NCI-H226 (cell line): ENCODE measurements around the gene CGB7.

ENCODE experiments used
- DNase-seq: peaks from one replicate; pipeline ENCODE4 v3.0.0-alpha.2; 2015

CGB7 gene

GRCh38 chr19:49057636-49058234 lies at the start of gene CGB7:
Gene CGB7, minus strand, starts transcription at chr19:49057749. Its CDS starts 2,374 bp downstream, at chr19:49055375.
- peak; percentile 67 for DNase-seq

- DNase-seq = peak; percentile 42
Observed at GRCh38 chr19:49106648-49107135, 49.1 kb upstream of the CGB7 start.

- DNase-seq = no peak
Observed at GRCh38 chr19:49104229-49104864, 46.8 kb upstream of the CGB7 start.

- no peak for DNase-seq
Observed at GRCh38 chr19:49103331-49104085, 46.0 kb upstream of the CGB7 start.

- no peak for DNase-seq
Observed at GRCh38 chr19:49102303-49102702, 44.8 kb upstream of the CGB7 start.

GRCh38 chr19:49101160-49101559 lies 43.6 kb upstream of the CGB7 start:
- DNase-seq = no peak

GRCh38 chr19:49098795-49099194 lies 41.2 kb upstream of the CGB7 start:
- DNase-seq = no peak

GRCh38 chr19:49097453-49098288 lies 40.1 kb upstream of the CGB7 start:
- peak; percentile 64 for DNase-seq

GRCh38 chr19:49094505-49095482 lies 37.2 kb upstream of the CGB7 start:
- no peak for DNase-seq

GRCh38 chr19:49092686-49093085 lies 35.1 kb upstream of the CGB7 start:
- DNase-seq = no peak

GRCh38 chr19:49091391-49092038 lies 34.0 kb upstream of the CGB7 start:
- no peak for DNase-seq

- no peak for DNase-seq
Observed at GRCh38 chr19:49086296-49086695, 28.7 kb upstream of the CGB7 start.

GRCh38 chr19:49085868-49086232 lies 28.3 kb upstream of the CGB7 start:
- DNase-seq = no peak

GRCh38 chr19:49085020-49085867 lies 27.7 kb upstream of the CGB7 start, which contains the start of gene SNRNP70:
Gene SNRNP70, plus strand, starts transcription at chr19:49085451. Its CDS starts 964 bp downstream, at chr19:49086415.
- peak; percentile 98 for DNase-seq

- DNase-seq = no peak
Observed at GRCh38 chr19:49084206-49085019, 26.9 kb upstream of the CGB7 start.

GRCh38 chr19:49081273-49081672 lies 23.7 kb upstream of the CGB7 start:
- DNase-seq = no peak

- DNase-seq = no peak
Observed at GRCh38 chr19:49080392-49080791, 22.8 kb upstream of the CGB7 start.

GRCh38 chr19:49074869-49075268 lies 17.3 kb upstream of the CGB7 start:
- DNase-seq = peak; percentile 24
